Prostate gland (tissue), 2 donors: ENCODE results near the gene CEACAM6. TPM values are rescaled to one million over a fixed set of nuclear protein-coding genes. Genes with fewer than 3 reads are reported as not detected.
"Not testable (repeated sequence)": the region's sequence is repeated elsewhere in the genome, so short reads cannot be mapped to it uniquely, and the experiment has no call there.

Experiments used
- DNase-seq: peaks from one replicate; pipeline ENCODE4 v3.0.0-alpha.2; 2019; ENCODE audit warnings: low spot score
- H3K27ac ChIP-seq, 2 donors: fragments of 200-600 bp; sonication (generic); 2 replicates each; pipeline ENCODE4 v1.5.1; 2017 to 2019
- H3K27me3 ChIP-seq: fragments of 200-600 bp; sonication (generic); replicated peaks from 2 replicates; pipeline ENCODE4 v1.5.1; 2019; ENCODE audit not compliant: insufficient read depth
- H3K36me3 ChIP-seq, 2 donors: fragments of 200-600 bp; sonication (generic); 1 replicate in 1 of 2; 2 replicates in 1 of 2; pipeline versions ENCODE4 v1.5.1 to v1.8.1; 2017 to 2019
- H3K4me1 ChIP-seq: fragments of 200-600 bp; sonication (generic); replicated peaks from 2 replicates; pipeline ENCODE4 v1.5.1; 2019
- H3K4me3 ChIP-seq, 2 donors: fragments of 200-600 bp; sonication (generic); 2 replicates each; pipeline ENCODE4 v1.5.1; 2017 to 2019
- H3K9me3 ChIP-seq: fragments of 200-600 bp; sonication (generic); 2 replicates; pipeline ENCODE4 v1.5.1; 2017
- CTCF ChIP-seq, 4 experiments: fragments of 200-600 bp in 2 of 4; fragments of 450-650 bp in 2 of 4; sonication (generic) in 2 of 4; IDR thresholded peaks; 1 replicate in 3 of 4; 2 replicates in 1 of 4; pipeline ENCODE4 v1.5.1; 2016 to 2019; ENCODE audit warnings: antibody characterized with exemption in 4 of 4, mild to moderate bottlenecking in 2 of 4, moderate library complexity in 2 of 4
- POLR2A ChIP-seq: fragments of 450-650 bp; IDR thresholded peaks from one replicate; pipeline ENCODE4 v1.6.1; 2016; ENCODE audit warnings: antibody characterized with exemption, mild to moderate bottlenecking
- POLR2AphosphoS5 ChIP-seq: sonication (generic); formaldehyde crosslinking; IDR thresholded peaks from one replicate; pipeline ENCODE4 v1.6.1; 2017; ENCODE audit warnings: antibody characterized with exemption
- WGBS: methylation state at CpG from one replicate; pipeline ENCODE4 v1.1.5; 2018; 5-methylcytosine and 5-hydroxymethylcytosine counted together
- intact Hi-C: fragments of 100-400 bp; cut with DNase I; formaldehyde crosslinking; loops from one replicate; pipeline ENCODE4 v1.14.2; 2022
- total RNA-seq, 2 donors: library from RNA; depleted of rRNA; stranded (reverse); fragments of >200 nt; gene quantifications; one replicate each; pipeline ENCODE4 v1.1.0, GENCODE V29; 2016

Gene CEACAM6
- total RNA-seq, 2 donors from 2014 or later = 2.5 to 6.3 TPM

GRCh38 chr19:41785653-41786052 is 30.3 kb downstream of the CEACAM6 start:
- peaks cover 3% of the 10 kb centered on the region for H3K27me3 ChIP-seq
- H3K9me3 ChIP-seq = no peaks in the 10 kb centered on the region
- H3K27ac ChIP-seq = no peak overlapping the region
- WGBS = 2% methylated on average over 10 of the region's 10 CpGs
- TF ChIP-seq POLR2AphosphoS5 (peak; percentile 46), CTCF (IDR thresholded peaks at IDR 0.05) (peak in 3 of 4 experiments; percentile 80 to 85 (median 84)), POLR2A (no peak)
- intact Hi-C loops = no loop called here
- no peak overlapping the region for H3K4me3 ChIP-seq
- peak; percentile 75 for DNase-seq
- no peaks in the 10 kb centered on the region for H3K4me1 ChIP-seq
- H3K36me3 ChIP-seq = no peaks in the 10 kb centered on the region

DNA sequence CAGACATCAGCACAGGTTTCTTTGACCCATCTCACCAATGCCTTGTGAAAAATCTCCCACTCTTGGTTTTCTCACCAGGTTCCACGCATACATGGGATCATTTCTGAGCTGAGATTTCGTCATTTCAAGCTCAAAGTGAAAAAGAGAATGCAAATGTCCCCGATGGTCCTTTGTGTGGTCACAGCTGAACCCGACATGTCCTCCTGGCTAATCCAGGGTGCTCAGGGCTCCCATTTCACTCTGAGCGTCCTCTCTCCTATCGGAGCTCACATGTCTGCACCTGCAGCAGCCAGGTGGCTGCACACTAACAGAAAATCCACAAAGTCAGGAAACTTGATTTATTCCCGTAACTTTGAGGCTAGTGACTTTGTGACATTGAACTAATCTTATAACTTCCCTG is 31.7 kb downstream of the CEACAM6 start:
- Histone ChIP-seq H3K4me1 (no peaks in the 10 kb centered on the region), H3K4me3 (no peak overlapping the region), H3K27me3 (peaks cover 3% of the 10 kb centered on the region), H3K9me3 (no peaks in the 10 kb centered on the region), H3K27ac (no peak overlapping the region), H3K36me3 (no peaks in the 10 kb centered on the region)
- intact Hi-C loops = no loop called here
- DNase-seq = no peak
- 40% methylated on average over 7 of the region's 7 CpGs for whole genome bisulfite sequencing
- TF ChIP-seq POLR2A = no peak
- TF ChIP-seq CTCF (IDR thresholded peaks at IDR 0.05) = no peak
- no peak for TF ChIP-seq POLR2AphosphoS5

DNA sequence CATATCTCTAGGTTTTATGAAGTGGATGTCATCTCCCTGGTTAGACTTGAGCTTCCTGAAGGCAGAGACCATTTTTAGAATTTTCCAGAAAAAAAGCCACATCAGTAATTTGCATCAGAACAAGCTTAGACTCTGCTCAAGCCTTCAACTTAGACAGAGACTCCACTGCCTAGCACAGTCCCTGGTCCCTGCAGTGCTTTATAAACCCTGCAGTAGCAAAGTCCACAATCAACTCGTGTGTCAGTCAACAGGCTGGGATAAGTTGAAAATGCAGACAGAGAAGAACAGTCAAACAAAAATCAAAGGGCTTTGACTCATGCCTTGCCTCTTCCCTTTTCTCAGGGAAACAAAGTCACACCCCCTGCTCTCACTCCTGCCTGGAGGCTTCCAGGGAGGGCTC is 33.2 kb downstream of the CEACAM6 start:
- H3K4me1 ChIP-seq, DNase-seq, intact Hi-C loops, H3K36me3 ChIP-seq, H3K27ac ChIP-seq, H3K9me3 ChIP-seq, H3K4me3 ChIP-seq, H3K27me3 ChIP-seq: not testable (repeated sequence)
- no CpG with 5 or more reads among the region's 1 CpG for WGBS

GRCh38 chr19:41789053-41789452 is 33.7 kb downstream of the CEACAM6 start:
- DNase-seq, H3K4me3 ChIP-seq, intact Hi-C loops, H3K9me3 ChIP-seq, H3K4me1 ChIP-seq, H3K27me3 ChIP-seq, H3K36me3 ChIP-seq, H3K27ac ChIP-seq: not testable (repeated sequence)
- 43% methylated on average over 4 of the region's 5 CpGs for WGBS

- intact Hi-C loops = no loop called here
- Histone ChIP-seq H3K36me3 (no peaks in the 10 kb centered on the region), H3K27me3 (no peaks in the 10 kb centered on the region), H3K4me3 (no peak overlapping the region), H3K27ac (no peak overlapping the region), H3K4me1 (no peaks in the 10 kb centered on the region), H3K9me3 (no peaks in the 10 kb centered on the region)
- 16% methylated on average over 22 of the region's 22 CpGs for WGBS
- peak; percentile 60 for DNase-seq
- TF ChIP-seq POLR2A (no peak), CTCF (IDR thresholded peaks at IDR 0.05) (peak; percentile 33 to 69 (median 56)), POLR2AphosphoS5 (peak; percentile 40)
Measured at GRCh38 chr19:41792513-41793413, 37.4 kb downstream of the CEACAM6 start.

DNA sequence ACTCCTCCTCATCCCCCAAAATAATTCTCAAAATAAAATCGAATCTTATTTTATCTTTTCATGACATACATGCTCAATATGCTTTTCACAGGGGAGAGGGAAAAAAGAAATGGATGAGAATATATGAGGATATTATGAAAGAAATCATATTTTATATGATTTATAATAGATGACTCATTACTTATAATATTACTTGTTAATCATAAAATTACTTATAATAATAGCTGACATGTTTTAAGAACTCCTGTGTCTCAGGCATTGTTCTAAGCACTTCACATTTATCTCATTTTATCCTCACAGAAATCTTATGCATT is 38.0 kb downstream of the CEACAM6 start:
- intact Hi-C loops = no loop called here
- no peaks in the 10 kb centered on the region for H3K4me1 ChIP-seq
- no peaks in the 10 kb centered on the region for H3K9me3 ChIP-seq
- H3K27me3 ChIP-seq = no peaks in the 10 kb centered on the region
- TF ChIP-seq POLR2AphosphoS5 (no peak), CTCF (IDR thresholded peaks at IDR 0.05) (no peak), POLR2A (no peak)
- no peaks in the 10 kb centered on the region for H3K36me3 ChIP-seq
- H3K4me3 ChIP-seq = no peak overlapping the region
- H3K27ac ChIP-seq = no peak overlapping the region
- no peak for DNase-seq
- 3% methylated on average over 1 of the region's 1 CpG for WGBS
